ENCODE results near the gene C16orf86.
A peak's percentile ranks its signal among the peaks of the same experiment; 100 is the strongest.

DNA sequence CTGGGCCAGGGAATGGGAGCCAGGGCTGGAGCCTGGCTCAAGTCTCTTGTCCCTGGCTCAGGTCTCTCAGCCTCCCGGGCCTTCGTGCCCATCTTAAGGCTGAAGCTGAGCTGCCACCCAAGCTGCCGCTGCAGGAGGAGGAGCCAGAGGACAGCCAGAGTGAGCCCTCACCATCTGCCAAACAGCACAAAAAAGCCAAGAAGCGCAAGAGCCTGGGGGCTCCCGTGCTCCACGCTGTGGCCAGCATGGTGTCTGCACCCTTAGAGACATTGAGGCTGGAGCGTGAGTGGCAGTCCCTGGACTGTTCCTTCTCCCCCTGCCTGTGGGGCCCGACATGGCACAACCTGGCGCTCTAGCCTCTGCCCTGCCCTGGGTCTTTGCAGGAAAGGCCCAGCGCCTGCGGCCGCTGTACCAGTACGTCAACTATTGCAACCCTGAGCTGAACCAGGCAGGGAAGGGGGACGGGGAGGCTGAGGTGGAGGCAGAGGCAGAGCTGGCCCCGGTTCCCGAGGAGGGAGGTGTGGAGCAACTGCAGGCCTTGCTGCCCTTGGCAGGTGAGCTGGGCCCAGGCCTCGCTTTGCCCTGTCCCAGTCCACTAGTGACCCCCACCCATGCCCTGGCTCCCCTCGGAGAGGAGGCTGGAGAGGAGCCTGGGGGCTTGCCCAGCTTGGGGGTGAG is 1.3 kb downstream of the C16orf86 start:
- TF ChIP-seq CTCF (IDR thresholded peaks at IDR 0.05) (peak; percentile 78 to 95 (median 87)), POLR2A (IDR thresholded peaks at IDR 0.05) (no peak)

All from Peyer's patch (tissue), 4 donors.